Hepatocyte (in vitro differentiated cells): ENCODE results near the gene PCDHA1. TPM values are rescaled to one million over a fixed set of nuclear protein-coding genes. Genes with fewer than 3 reads are reported as not detected.

Source experiments
- DNase-seq: peaks from one replicate; pipeline ENCODE4 v3.0.0-alpha.2; 2016; ENCODE audit warnings: low spot score
- H2AFZ ChIP-seq: fragments of 200-600 bp; sonication (generic); 2 replicates; pipeline ENCODE4 v1.6.0; 2016; ENCODE audit warnings: antibody characterized with exemption, mild to moderate bottlenecking
- H3K27ac ChIP-seq: fragments of 200-600 bp; sonication (generic); 2 replicates; pipeline ENCODE4 v1.5.1; 2016; ENCODE audit warnings: mild to moderate bottlenecking
- H3K27me3 ChIP-seq: fragments of 200-600 bp; sonication (generic); 2 replicates; pipeline ENCODE4 v1.6.1; 2016
- H3K36me3 ChIP-seq: fragments of 200-600 bp; sonication (generic); replicated peaks from 2 replicates; pipeline ENCODE4 v1.5.1; 2016; ENCODE audit warnings: low read depth; ENCODE audit not compliant: insufficient read depth
- H3K4me1 ChIP-seq: fragments of 200-600 bp; sonication (generic); 2 replicates; pipeline ENCODE4 v1.5.1; 2016; ENCODE audit warnings: mild to moderate bottlenecking, moderate library complexity; ENCODE audit not compliant: insufficient read depth
- H3K4me2 ChIP-seq: fragments of 200-600 bp; sonication (generic); 2 replicates; pipeline ENCODE4 v1.6.0; 2016
- H3K4me3 ChIP-seq: fragments of 200-600 bp; sonication (generic); 2 replicates; pipeline ENCODE4 v1.5.1; 2016; ENCODE audit warnings: mild to moderate bottlenecking
- H3K79me2 ChIP-seq: fragments of 200-600 bp; sonication (generic); 2 replicates; pipeline ENCODE4 v1.6.0; 2017; ENCODE audit warnings: mild to moderate bottlenecking
- H3K9me2 ChIP-seq: fragments of 200-600 bp; sonication (generic); replicated peaks from 2 replicates; pipeline ENCODE4 v1.6.0; 2017; ENCODE audit warnings: mild to moderate bottlenecking; ENCODE audit not compliant: insufficient read depth
- H3K9me3 ChIP-seq: fragments of 200-600 bp; sonication (generic); 2 replicates; pipeline ENCODE4 v1.5.1; 2016; ENCODE audit warnings: low read depth, mild to moderate bottlenecking
- H4K20me1 ChIP-seq: fragments of 200-600 bp; sonication (generic); 2 replicates; pipeline ENCODE4 v1.6.0; 2016; ENCODE audit warnings: mild to moderate bottlenecking; ENCODE audit not compliant: insufficient read depth, poor library complexity, severe bottlenecking
- EZH2 ChIP-seq: fragments of 200-600 bp; sonication (generic); IDR thresholded peaks from 2 replicates; pipeline ENCODE4 v1.6.1; 2016; ENCODE audit warnings: antibody characterized with exemption, mild to moderate bottlenecking, borderline replicate concordance
- EZH2phosphoT487 ChIP-seq: fragments of 200-600 bp; sonication (generic); IDR thresholded peaks from one replicate; pipeline ENCODE4 v1.6.1; 2018; ENCODE audit warnings: antibody characterized with exemption, mild to moderate bottlenecking, low read depth, moderate library complexity; ENCODE audit not compliant: unreplicated experiment, severe bottlenecking
- WGBS: methylation state at CpG from one replicate; pipeline ENCODE4 v1.1.6; 2016; ENCODE audit warnings: low lambda C conversion rate; ENCODE audit errors: missing lambda C conversion rate; 5-methylcytosine and 5-hydroxymethylcytosine counted together
- polyA plus RNA-seq: library from polyadenylated mRNA; unstranded; fragments of >200 nt; fragmentation: Nextera tagmentation; extraction: Ambion mirVana; gene quantifications from 2 replicates; pipeline ENCODE4 v1.2.1, GENCODE V29; 2016
- total RNA-seq: library from RNA; depleted of rRNA; stranded (reverse); fragments of >200 nt; gene quantifications from 2 replicates; pipeline ENCODE4 v1.2.3, GENCODE V29; 2014
- TF ChIP-seq, protein P1 (sequence below): fragments of 200-600 bp; sonication (generic); IDR thresholded peaks from 2 replicates; pipeline ENCODE4 v1.5.1; 2016; ENCODE audit warnings: antibody characterized with exemption, mild to moderate bottlenecking; ENCODE audit not compliant: poor library complexity

Gene PCDHA1
- total and polyA plus RNA-seq, 2 experiments from 2014 or later: not detected

DNA sequence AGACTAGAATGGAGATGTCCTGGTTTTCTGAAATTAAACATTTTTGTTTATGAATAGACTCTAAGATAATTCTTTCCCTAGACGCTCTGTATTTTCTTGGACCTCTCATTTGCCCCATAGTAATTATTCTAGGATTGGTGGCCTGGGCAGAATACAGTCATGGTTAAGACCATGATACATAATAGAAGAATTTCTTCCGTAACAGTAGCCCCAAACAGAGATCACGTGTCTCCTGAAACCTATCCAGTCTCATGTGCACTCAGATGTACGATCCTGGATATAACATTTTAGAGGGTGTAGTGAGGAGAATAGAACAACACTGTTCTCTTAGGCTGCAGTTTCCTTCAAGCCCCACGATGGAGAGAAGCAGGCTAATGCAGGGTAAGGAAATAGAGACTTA lies 202.7 kb downstream of the PCDHA1 start:
- 80% methylated on average over 5 of the region's 5 CpGs for WGBS
- H4K20me1 ChIP-seq: no peaks in the 10 kb centered on the region
- no peaks in the 10 kb centered on the region for H3K9me2 ChIP-seq
- H3K4me1 ChIP-seq: peaks cover 17% of the 10 kb centered on the region
- no peaks in the 10 kb centered on the region for H3K9me3 ChIP-seq
- H3K27ac ChIP-seq: peak overlapping the region; percentile 69
- no peak for TF ChIP-seq EZH2phosphoT487
- TF ChIP-seq, protein P1, sequence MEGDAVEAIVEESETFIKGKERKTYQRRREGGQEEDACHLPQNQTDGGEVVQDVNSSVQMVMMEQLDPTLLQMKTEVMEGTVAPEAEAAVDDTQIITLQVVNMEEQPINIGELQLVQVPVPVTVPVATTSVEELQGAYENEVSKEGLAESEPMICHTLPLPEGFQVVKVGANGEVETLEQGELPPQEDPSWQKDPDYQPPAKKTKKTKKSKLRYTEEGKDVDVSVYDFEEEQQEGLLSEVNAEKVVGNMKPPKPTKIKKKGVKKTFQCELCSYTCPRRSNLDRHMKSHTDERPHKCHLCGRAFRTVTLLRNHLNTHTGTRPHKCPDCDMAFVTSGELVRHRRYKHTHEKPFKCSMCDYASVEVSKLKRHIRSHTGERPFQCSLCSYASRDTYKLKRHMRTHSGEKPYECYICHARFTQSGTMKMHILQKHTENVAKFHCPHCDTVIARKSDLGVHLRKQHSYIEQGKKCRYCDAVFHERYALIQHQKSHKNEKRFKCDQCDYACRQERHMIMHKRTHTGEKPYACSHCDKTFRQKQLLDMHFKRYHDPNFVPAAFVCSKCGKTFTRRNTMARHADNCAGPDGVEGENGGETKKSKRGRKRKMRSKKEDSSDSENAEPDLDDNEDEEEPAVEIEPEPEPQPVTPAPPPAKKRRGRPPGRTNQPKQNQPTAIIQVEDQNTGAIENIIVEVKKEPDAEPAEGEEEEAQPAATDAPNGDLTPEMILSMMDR: no peak
- no peak for TF ChIP-seq EZH2
- H3K36me3 ChIP-seq: no peaks in the 10 kb centered on the region
- H3K79me2 ChIP-seq: no peaks in the 10 kb centered on the region
- no peak overlapping the region for H2AFZ ChIP-seq
- H3K4me2 ChIP-seq: peak overlapping the region; percentile 56
- no peak overlapping the region for H3K4me3 ChIP-seq
- no peak for DNase-seq
- H3K27me3 ChIP-seq: no peaks in the 10 kb centered on the region

DNA sequence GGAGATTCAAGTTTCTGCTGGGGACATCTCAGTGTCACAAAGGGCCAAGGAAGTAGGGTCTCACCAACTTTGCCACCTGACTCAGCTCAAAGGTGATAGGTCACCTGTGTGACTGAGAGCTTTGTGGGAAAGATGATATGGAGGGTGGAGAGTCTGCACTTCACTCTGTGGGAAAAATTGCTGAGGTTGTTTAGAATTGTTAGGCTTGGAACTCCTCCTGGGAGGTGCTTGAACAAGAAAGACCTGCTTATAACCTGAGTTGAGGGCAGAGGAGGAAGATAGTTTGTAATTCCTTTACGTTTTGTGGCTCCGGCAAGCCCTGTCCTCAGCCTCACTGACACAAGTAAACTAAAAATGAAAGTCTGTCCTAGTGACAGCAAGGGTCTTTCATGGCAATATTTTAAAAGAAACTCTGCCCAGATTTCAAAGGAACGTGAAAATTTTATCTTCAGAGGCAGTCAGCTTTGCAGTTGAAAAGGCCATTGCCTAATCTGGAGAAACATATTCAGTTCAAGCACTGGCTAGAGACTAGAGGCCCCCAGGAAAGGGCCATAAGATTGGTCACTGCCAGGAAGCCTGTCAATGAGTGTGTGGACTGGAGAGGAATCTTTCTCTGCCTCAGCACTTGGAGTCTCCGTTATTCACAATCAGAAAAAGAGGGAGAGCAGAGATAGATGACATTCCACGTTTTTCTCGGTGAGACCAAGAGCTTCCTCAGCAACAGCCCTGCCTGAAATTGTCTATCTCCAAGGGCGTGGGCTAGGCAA lies 203.5 kb downstream of the PCDHA1 start:
- no peak for TF ChIP-seq EZH2phosphoT487
- TF ChIP-seq, protein P1: no peak
- TF ChIP-seq EZH2: no peak
- no peak overlapping the region for H3K4me3 ChIP-seq
- no peaks in the 10 kb centered on the region for H3K79me2 ChIP-seq
- no peaks in the 10 kb centered on the region for H3K36me3 ChIP-seq
- no peaks in the 10 kb centered on the region for H3K27me3 ChIP-seq
- 68% methylated on average over 7 of the region's 7 CpGs for WGBS
- H3K4me1 ChIP-seq: peaks cover 17% of the 10 kb centered on the region
- H3K27ac ChIP-seq: peak overlapping the region; percentile 69
- no peak for DNase-seq
- H2AFZ ChIP-seq: no peak overlapping the region
- H3K9me3 ChIP-seq: no peaks in the 10 kb centered on the region
- peak overlapping the region; percentile 36 for H3K4me2 ChIP-seq
- H3K9me2 ChIP-seq: no peaks in the 10 kb centered on the region
- no peaks in the 10 kb centered on the region for H4K20me1 ChIP-seq

DNA sequence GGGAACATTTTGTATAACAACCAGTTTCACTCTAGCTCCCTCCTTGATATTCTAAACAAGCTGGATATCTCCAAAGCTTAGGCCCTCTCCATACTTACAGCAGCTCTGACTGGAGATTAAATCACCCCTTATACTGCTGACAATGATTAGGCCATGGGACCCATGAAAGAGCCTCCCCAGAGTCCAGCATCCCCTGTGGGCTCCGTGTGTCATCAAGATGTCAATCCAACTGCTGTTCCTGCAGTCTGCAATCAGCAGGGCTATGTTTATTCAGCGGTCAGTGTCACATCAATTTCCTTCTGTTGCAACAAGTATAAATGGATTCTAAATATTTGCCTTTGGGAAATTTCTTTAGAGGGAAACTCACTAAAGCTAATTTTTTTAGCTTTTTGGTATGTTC lies 206.9 kb downstream of the PCDHA1 start:
- no peaks in the 10 kb centered on the region for H3K27me3 ChIP-seq

More for the DNA sequence above, 206.9 kb downstream of the PCDHA1 start:
- no peaks in the 10 kb centered on the region for H3K79me2 ChIP-seq
- no peaks in the 10 kb centered on the region for H3K9me2 ChIP-seq
- H3K27ac ChIP-seq: no peak overlapping the region
- no peak overlapping the region for H3K4me2 ChIP-seq
- 74% methylated on average over 2 of the region's 2 CpGs for WGBS
- no peak overlapping the region for H3K4me3 ChIP-seq
- no peaks in the 10 kb centered on the region for H3K9me3 ChIP-seq
- no peaks in the 10 kb centered on the region for H3K36me3 ChIP-seq
- TF ChIP-seq EZH2 (no peak), EZH2phosphoT487 (no peak)
- TF ChIP-seq, protein P1: no peak
- H2AFZ ChIP-seq: no peak overlapping the region
- no peak for DNase-seq
- no peaks in the 10 kb centered on the region for H4K20me1 ChIP-seq
- peaks cover 8% of the 10 kb centered on the region for H3K4me1 ChIP-seq
